PC-9 (cell line): ENCODE results near the gene CDC42BPG. TPM values are rescaled to one million over a fixed set of nuclear protein-coding genes. Genes with fewer than 3 reads are reported as not detected.

Experiments
- BruUV-seq: library from RNA; stranded (reverse); fragments of 400-500 nt; replicated peaks from 2 replicates; lab custom pipeline; 2021; lab: Mats Ljungman, UMichigan
- CTCF ChIA-PET: fragments of 300-600 bp; sonication (Branson Sonifier 250); formaldehyde crosslinking; loops from one replicate; lab custom pipeline; 2022; ENCODE audit warnings: antibody characterized with exemption; lab: Charles Lee
- POLR2A ChIA-PET: fragments of 300-600 bp; sonication (Branson Sonifier 250); formaldehyde crosslinking; loops from one replicate; lab custom pipeline; 2022; ENCODE audit warnings: antibody characterized with exemption; ENCODE audit not compliant: unreplicated experiment; lab: Charles Lee
- DNase-seq, 2 experiments: peaks; one replicate each; pipeline versions ENCODE4 v3.0.0 to v3.0.0-alpha.2; 2015 to 2022; ENCODE audit warnings: mixed read lengths in 1 of 2
- H2AFZ ChIP-seq: fragments of 200-600 bp; sonication (generic); 2 replicates; pipeline ENCODE4 v1.8.1; 2017; ENCODE audit warnings: antibody characterized with exemption
- H3F3A ChIP-seq: fragments of 200-600 bp; sonication (generic); 2 replicates; pipeline ENCODE4 v1.8.1; 2017; ENCODE audit warnings: antibody characterized with exemption, mild to moderate bottlenecking, low read depth; ENCODE audit not compliant: insufficient read depth
- H3K27ac ChIP-seq: fragments of 200-600 bp; sonication (generic); 2 replicates; pipeline ENCODE4 v1.6.1; 2016; ENCODE audit warnings: mixed run types
- H3K27me3 ChIP-seq: fragments of 200-600 bp; sonication (generic); 2 replicates; pipeline ENCODE4 v1.6.1; 2016; ENCODE audit warnings: low read depth, mixed run types; ENCODE audit not compliant: insufficient read depth
- H3K36me3 ChIP-seq: fragments of 200-600 bp; sonication (generic); 2 replicates; pipeline ENCODE4 v1.6.1; 2016; ENCODE audit warnings: low read depth, mixed run types
- H3K4me1 ChIP-seq: fragments of 200-600 bp; sonication (generic); replicated peaks from 2 replicates; pipeline ENCODE4 v1.6.1; 2016; ENCODE audit warnings: mixed run types; ENCODE audit not compliant: insufficient read depth
- H3K4me2 ChIP-seq: fragments of 200-600 bp; sonication (generic); 2 replicates; pipeline ENCODE4 v1.6.1; 2017; ENCODE audit warnings: mixed run types
- H3K4me3 ChIP-seq: fragments of 200-600 bp; sonication (generic); 2 replicates; pipeline ENCODE4 v1.6.1; 2016; ENCODE audit warnings: mixed run types
- H3K79me2 ChIP-seq: fragments of 200-600 bp; sonication (generic); 2 replicates; pipeline ENCODE4 v1.6.1; 2017; ENCODE audit warnings: low read depth, mixed run types
- H3K9me2 ChIP-seq: fragments of 200-600 bp; sonication (generic); 2 replicates; pipeline ENCODE4 v1.8.1; 2017; ENCODE audit warnings: mild to moderate bottlenecking; ENCODE audit not compliant: insufficient read depth
- H3K9me3 ChIP-seq: fragments of 200-600 bp; sonication (generic); 2 replicates; pipeline ENCODE4 v1.8.1; 2016; ENCODE audit warnings: low read depth; ENCODE audit not compliant: insufficient read depth
- H4K20me1 ChIP-seq: fragments of 200-600 bp; sonication (generic); 2 replicates; pipeline ENCODE4 v1.8.1; 2017; ENCODE audit not compliant: insufficient read depth
- EZH2 ChIP-seq: fragments of 200-600 bp; sonication (generic); IDR thresholded peaks from 2 replicates; pipeline ENCODE4 v1.8.0; 2017; ENCODE audit warnings: antibody characterized with exemption, low read depth
- intact Hi-C: fragments of 100-400 bp; cut with micrococcal nuclease; formaldehyde crosslinking; loops from one replicate; pipeline ENCODE4 v1.10.0; 2022; ENCODE audit not compliant: unreplicated experiment
- total RNA-seq: library from RNA; stranded (reverse); gene quantifications from 2 replicates; pipeline ENCODE4 v1.2.3, GENCODE V29; 2021
- TF ChIP-seq, protein P1 (sequence below): fragments of 200-600 bp; sonication (generic); conservative IDR thresholded peaks from 2 replicates; pipeline ENCODE4 v1.6.1; 2017; ENCODE audit warnings: mixed run types, antibody characterized with exemption, mild to moderate bottlenecking, moderate library complexity

CDC42BPG gene
- total RNA-seq, 1 experiment from 2014 or later, result 31.3 TPM

DNA sequence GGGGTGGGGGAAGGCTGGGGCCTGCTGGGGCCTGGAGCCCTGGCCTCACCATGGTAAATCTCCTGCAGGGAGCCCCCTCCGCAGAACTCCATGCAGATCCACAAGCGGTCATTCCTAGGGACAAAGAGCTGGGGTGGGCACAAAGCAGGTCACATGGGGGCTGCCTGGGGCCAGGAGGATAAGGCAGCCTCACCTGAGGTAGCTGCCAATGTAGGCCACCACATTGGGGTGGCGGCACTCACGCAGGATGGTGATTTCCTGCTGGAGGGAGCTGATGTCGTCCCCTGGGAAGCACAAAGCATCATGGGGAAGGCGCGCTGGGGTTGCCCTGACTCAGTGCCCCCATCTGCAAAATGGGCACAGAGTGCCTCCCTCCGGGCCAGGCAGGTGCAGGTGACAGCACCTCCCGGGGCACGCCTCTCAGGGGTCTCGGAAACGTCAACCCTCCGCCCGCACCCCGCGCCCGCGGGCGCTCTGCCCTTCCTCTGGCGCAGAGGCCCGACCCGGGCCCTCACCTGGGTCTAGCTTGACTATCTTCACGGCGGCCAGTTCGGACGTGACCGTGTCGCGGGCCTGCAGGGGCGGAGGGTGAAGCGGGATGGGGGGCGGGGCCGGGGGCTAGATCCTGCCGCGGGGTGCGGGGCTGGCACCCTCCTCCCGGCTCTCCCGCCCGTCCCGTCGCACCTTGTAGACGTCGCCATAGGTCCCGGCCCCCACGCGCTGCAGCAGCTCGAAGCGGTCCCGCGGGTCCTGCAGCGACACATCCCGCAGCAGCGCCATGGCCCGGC lies 41.9 kb downstream of the CDC42BPG start:
- Histone ChIP-seq H3F3A (peaks cover 24% of the 10 kb centered on the region), H3K4me2 (peak overlapping the region; percentile 66), H3K36me3 (peaks cover 1% of the 10 kb centered on the region; the same call in 1 of the 2 replicates), H3K9me2 (no peaks in the 10 kb centered on the region), H3K9me3 (no peaks in the 10 kb centered on the region), H4K20me1 (no peaks in the 10 kb centered on the region), H3K79me2 (no peaks in the 10 kb centered on the region), H3K4me1 (peaks cover 20% of the 10 kb centered on the region), H3K4me3 (peak overlapping the region; percentile 64), H3K27ac (no peak overlapping the region), H3K27me3 (no peaks in the 10 kb centered on the region), H2AFZ (peak overlapping the region; percentile 80; the same call in 1 of the 2 replicates)
- DNase-seq, result no peak
- TSS peak; percentile 12 for BruUV-seq
- ChIA-PET CTCF (interaction anchor here (0.6 to 1.2 kb wide), 5 partner anchors 41 to 460 kb away, joined by 3 to 6 read pairs (median 5); partner anchors contain the start of gene ZNHIT2), POLR2A (interaction anchor here (0.6 kb wide), 2 partner anchors 24 to 320 kb away, joined by 3 to 9 read pairs; partner anchors contain the start of genes FAU, MRPL49 and SF1)
- intact Hi-C loops, result loop anchor here (1.0 kb wide), 1 partner anchor 41 kb away; no protein-coding TSS in a partner anchor
- TF ChIP-seq, protein P1, sequence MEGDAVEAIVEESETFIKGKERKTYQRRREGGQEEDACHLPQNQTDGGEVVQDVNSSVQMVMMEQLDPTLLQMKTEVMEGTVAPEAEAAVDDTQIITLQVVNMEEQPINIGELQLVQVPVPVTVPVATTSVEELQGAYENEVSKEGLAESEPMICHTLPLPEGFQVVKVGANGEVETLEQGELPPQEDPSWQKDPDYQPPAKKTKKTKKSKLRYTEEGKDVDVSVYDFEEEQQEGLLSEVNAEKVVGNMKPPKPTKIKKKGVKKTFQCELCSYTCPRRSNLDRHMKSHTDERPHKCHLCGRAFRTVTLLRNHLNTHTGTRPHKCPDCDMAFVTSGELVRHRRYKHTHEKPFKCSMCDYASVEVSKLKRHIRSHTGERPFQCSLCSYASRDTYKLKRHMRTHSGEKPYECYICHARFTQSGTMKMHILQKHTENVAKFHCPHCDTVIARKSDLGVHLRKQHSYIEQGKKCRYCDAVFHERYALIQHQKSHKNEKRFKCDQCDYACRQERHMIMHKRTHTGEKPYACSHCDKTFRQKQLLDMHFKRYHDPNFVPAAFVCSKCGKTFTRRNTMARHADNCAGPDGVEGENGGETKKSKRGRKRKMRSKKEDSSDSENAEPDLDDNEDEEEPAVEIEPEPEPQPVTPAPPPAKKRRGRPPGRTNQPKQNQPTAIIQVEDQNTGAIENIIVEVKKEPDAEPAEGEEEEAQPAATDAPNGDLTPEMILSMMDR, result no peak
- TF ChIP-seq EZH2, result no peak

DNA sequence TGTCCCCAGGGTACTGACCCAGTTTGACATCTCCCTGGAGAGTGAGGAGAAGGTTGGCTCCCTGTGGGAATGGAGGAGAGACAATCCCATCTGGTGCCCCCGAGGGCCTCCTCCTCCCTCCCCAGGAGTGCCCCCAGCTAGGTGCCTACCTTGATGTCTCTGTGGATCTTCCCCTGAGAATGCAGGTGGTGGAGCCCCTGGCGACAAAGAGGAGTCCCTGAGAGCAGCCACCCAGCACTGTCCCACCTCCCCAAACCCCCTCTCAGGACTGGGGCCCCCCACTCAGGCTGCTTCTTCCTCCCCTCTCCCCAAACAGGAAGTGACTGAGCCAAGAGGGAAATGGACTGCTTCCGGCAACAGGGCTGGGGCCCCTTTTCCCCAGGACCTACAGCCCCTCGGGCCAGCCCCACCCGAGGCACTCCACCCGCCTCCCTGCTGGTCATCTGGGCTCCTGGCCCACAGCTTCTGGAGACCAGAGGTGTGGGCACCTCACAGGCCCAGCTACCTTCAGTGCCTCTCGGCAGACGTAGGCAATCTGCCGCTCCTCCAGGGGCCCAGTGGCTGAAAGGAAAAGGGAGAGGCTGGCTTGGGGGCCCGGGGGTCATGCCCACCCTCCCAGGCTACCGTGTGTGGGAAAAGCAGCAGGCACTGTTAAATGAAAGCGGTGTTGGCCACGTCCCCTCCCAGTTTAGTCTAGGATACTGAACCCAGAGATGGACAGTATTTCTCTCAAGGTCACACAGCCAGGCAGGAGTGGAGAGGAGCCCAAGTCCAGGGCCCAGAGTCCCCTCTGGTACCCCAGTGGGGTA lies 42.7 kb downstream of the CDC42BPG start:
- Histone ChIP-seq H3K9me2 (no peaks in the 10 kb centered on the region), H3K4me3 (no peak overlapping the region), H2AFZ (no peak overlapping the region), H4K20me1 (no peaks in the 10 kb centered on the region), H3K36me3 (no peaks in the 10 kb centered on the region; the same call in 1 of the 2 replicates), H3K79me2 (no peaks in the 10 kb centered on the region), H3K27ac (no peak overlapping the region), H3K4me2 (peak overlapping the region; percentile 66; the same call in 1 of the 2 replicates), H3K4me1 (peaks cover 20% of the 10 kb centered on the region), H3K9me3 (no peaks in the 10 kb centered on the region), H3K27me3 (no peaks in the 10 kb centered on the region), H3F3A (peaks cover 20% of the 10 kb centered on the region)
- no peak for TF ChIP-seq EZH2
- TF ChIP-seq, protein P1, result no peak
- intact Hi-C loops, result no loop called here
- no TSS peak for BruUV-seq
- ChIA-PET POLR2A (interaction anchor here (0.6 to 0.7 kb wide), 2 partner anchors 15 to 320 kb away, joined by 3 to 6 read pairs; partner anchors contain the start of genes FAU and MRPL49), CTCF (interaction anchor here (0.6 kb wide), 2 partner anchors 10 to 459 kb away, joined by 3 read pairs; no protein-coding TSS in a partner anchor)
- no peak for DNase-seq

DNA sequence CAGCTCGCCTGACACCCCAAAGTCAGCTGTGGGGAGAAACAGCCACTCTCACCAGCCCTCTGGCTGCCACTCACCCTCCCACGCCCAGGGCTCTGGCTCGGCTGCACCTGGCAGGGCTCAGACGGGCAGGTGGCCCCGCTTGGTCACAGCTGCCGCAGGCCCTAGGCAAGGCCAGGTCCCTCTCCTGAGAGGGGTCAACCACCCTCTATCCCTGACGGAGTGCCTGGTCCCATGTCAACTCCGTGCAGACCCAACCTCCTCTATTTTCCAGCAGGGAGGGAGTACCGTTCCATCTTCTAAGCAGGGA lies 43.3 kb downstream of the CDC42BPG start:
- POLR2A ChIA-PET, result no interaction called here

More for the DNA sequence above, 43.3 kb downstream of the CDC42BPG start:
- Histone ChIP-seq H3K9me2 (no peaks in the 10 kb centered on the region), H3K27me3 (no peaks in the 10 kb centered on the region), H3K36me3 (no peaks in the 10 kb centered on the region; the same call in 1 of the 2 replicates), H4K20me1 (no peaks in the 10 kb centered on the region), H3K4me2 (no peak overlapping the region), H3K27ac (no peak overlapping the region), H3F3A (peaks cover 20% of the 10 kb centered on the region), H3K4me3 (no peak overlapping the region), H3K4me1 (peaks cover 20% of the 10 kb centered on the region), H3K79me2 (no peaks in the 10 kb centered on the region), H3K9me3 (no peaks in the 10 kb centered on the region), H2AFZ (no peak overlapping the region)
- intact Hi-C loops, result no loop called here
- no TSS peak for BruUV-seq
- DNase-seq, result no peak
- CTCF ChIA-PET, result interaction anchor here (0.6 kb wide), 1 partner anchor 123 kb away, joined by 4 read pairs; the partner anchor contains the start of gene PPP2R5B
- TF ChIP-seq EZH2, result no peak
- TF ChIP-seq, protein P1, result no peak
